Stimulated activated CD4-positive, alpha-beta T cell treated with anti-CD3 and anti-CD28 coated beads, TNF-alpha, amount 100 ng/mL, for 48 hours (primary cell): ENCODE measurements around the gene HNF1A.
A peak's percentile ranks its signal among the peaks of the same experiment; 100 is the strongest.

Source experiments
- DNase-seq, 3 donors: peaks; one replicate each; pipeline ENCODE4 v3.0.0-alpha.2; 2020; ENCODE audit warnings: low read depth in 3 of 3

HNF1A gene

GRCh38 chr12:120988658-120989057, 10.3 kb downstream of the HNF1A start:
- DNase-seq, result no peak

- DNase-seq, result no peak
Measured at GRCh38 chr12:120989687-120990086, 11.3 kb downstream of the HNF1A start.

GRCh38 chr12:120990487-120991055, 12.2 kb downstream of the HNF1A start:
- no peak for DNase-seq

GRCh38 chr12:120991965-120992364, 13.6 kb downstream of the HNF1A start:
- DNase-seq, result no peak

- no peak for DNase-seq
Measured at GRCh38 chr12:120992989-120993388, 14.6 kb downstream of the HNF1A start.

GRCh38 chr12:120993496-120993895, 15.2 kb downstream of the HNF1A start:
- no peak for DNase-seq

GRCh38 chr12:120994059-120994458, 15.7 kb downstream of the HNF1A start:
- no peak for DNase-seq

GRCh38 chr12:120994589-120995337, 16.4 kb downstream of the HNF1A start:
- no peak for DNase-seq

GRCh38 chr12:120996133-120996746, 17.9 kb downstream of the HNF1A start:
- no peak for DNase-seq

GRCh38 chr12:120997448-120997847, 19.1 kb downstream of the HNF1A start:
- DNase-seq, result no peak

- DNase-seq, result no peak
Measured at GRCh38 chr12:120998435-120998834, 20.1 kb downstream of the HNF1A start.

GRCh38 chr12:120999191-121000120, 21.1 kb downstream of the HNF1A start:
- no peak for DNase-seq

GRCh38 chr12:121000530-121000929, 22.2 kb downstream of the HNF1A start:
- DNase-seq, result no peak

GRCh38 chr12:121001060-121001459, 22.7 kb downstream of the HNF1A start:
- no peak for DNase-seq

- DNase-seq, result no peak
Measured at GRCh38 chr12:121001841-121002483, 23.6 kb downstream of the HNF1A start.

GRCh38 chr12:121003650-121004049, 25.3 kb downstream of the HNF1A start:
- no peak for DNase-seq

- no peak for DNase-seq
Measured at GRCh38 chr12:121004253-121004815, 26.0 kb downstream of the HNF1A start.

GRCh38 chr12:121005346-121005815, 27.0 kb downstream of the HNF1A start:
- DNase-seq, result peak; percentile 35 to 52 (median 36)

GRCh38 chr12:121008347-121009098, 30.2 kb downstream of the HNF1A start:
- no peak for DNase-seq

- no peak for DNase-seq
Measured at GRCh38 chr12:121009741-121010140, 31.4 kb downstream of the HNF1A start.
